GM21717 (cell line): ENCODE data around the gene SPCS1.
"Not testable (repeated sequence)": the region's sequence is repeated elsewhere in the genome, so short reads cannot be mapped to it uniquely, and the experiment has no call there.

Experiments
- ATAC-seq: cut with Tn5 transposase; IDR thresholded peaks from one replicate; pipeline ENCODE4 v1.9.1; 2021; ENCODE audit warnings: mild to moderate bottlenecking, moderate library complexity; ENCODE audit not compliant: unreplicated experiment

SPCS1 gene

GRCh38 chr3:52705688-52706686 lies at the start of gene SPCS1, which contains the start of gene GLT8D1:
SPCS1 (plus strand) TSS chr3:52706106; CDS start chr3:52706247, 141 bp downstream.
GLT8D1 (minus strand) TSS chr3:52705791; CDS start chr3:52700460, 5,331 bp downstream.
- peak; percentile 72 for ATAC-seq

- ATAC-seq: no peak
These were observed 45.9 kb upstream of the SPCS1 start for GRCh38 chr3:52660046-52660445.

GRCh38 chr3:52663098-52663497 lies 42.8 kb upstream of the SPCS1 start:
- no peak for ATAC-seq

- ATAC-seq: peak; percentile 81
These were observed 35.0 kb upstream of the SPCS1 start for GRCh38 chr3:52670621-52671521.

GRCh38 chr3:52671676-52672075 lies 34.2 kb upstream of the SPCS1 start:
- ATAC-seq: no peak

- not testable (repeated sequence) for ATAC-seq
These were observed 29.7 kb upstream of the SPCS1 start for GRCh38 chr3:52676201-52676600.

GRCh38 chr3:52678265-52679198 lies 27.4 kb upstream of the SPCS1 start:
- ATAC-seq: no peak

- ATAC-seq: no peak
These were observed 26.7 kb upstream of the SPCS1 start for GRCh38 chr3:52679199-52679538.

- ATAC-seq: no peak
These were observed 26.1 kb upstream of the SPCS1 start for GRCh38 chr3:52679811-52680210.

GRCh38 chr3:52681596-52681995 lies 24.3 kb upstream of the SPCS1 start:
- no peak for ATAC-seq

- no peak for ATAC-seq
These were observed 23.9 kb upstream of the SPCS1 start for GRCh38 chr3:52682016-52682415.

GRCh38 chr3:52683611-52684010 lies 22.3 kb upstream of the SPCS1 start:
- ATAC-seq: no peak

GRCh38 chr3:52684184-52684583 lies 21.7 kb upstream of the SPCS1 start:
- ATAC-seq: no peak

- ATAC-seq: peak; percentile 61
These were observed 20.6 kb upstream of the SPCS1 start for GRCh38 chr3:52685285-52685708.

GRCh38 chr3:52685709-52686691 lies 19.9 kb upstream of the SPCS1 start, which contains the start of the genes GNL3 and PBRM1:
GNL3 (plus strand) TSS chr3:52686032; CDS start chr3:52686093, 61 bp downstream.
PBRM1 (minus strand) TSS chr3:52685913.
- peak; percentile 52 for ATAC-seq

- ATAC-seq: no peak
These were observed 17.6 kb upstream of the SPCS1 start for GRCh38 chr3:52688266-52688665.

- ATAC-seq: no peak
These were observed 16.8 kb upstream of the SPCS1 start for GRCh38 chr3:52689151-52689550.

- ATAC-seq: no peak
These were observed 15.3 kb upstream of the SPCS1 start for GRCh38 chr3:52690560-52690959.

- ATAC-seq: no peak
These were observed 12.8 kb upstream of the SPCS1 start for GRCh38 chr3:52693071-52693470.
